Activated CD8-positive, alpha-beta T cell treated with anti-CD3 and anti-CD28 coated beads for 36 hours (primary cell): Measurements from ENCODE around the gene PDSS2. TPM values are rescaled to one million over a fixed set of nuclear protein-coding genes. Genes with fewer than 3 reads are reported as not detected.

ENCODE experiments used
- ATAC-seq: fragments of 200-7000 bp; cut with Tn5 transposase; one replicate; pipeline ENCODE4 v1.10.0; 2021; ENCODE audit warnings: mild to moderate bottlenecking, moderate library complexity
- CTCF ChIA-PET: fragments of 350-600 bp; sonication (Branson Sonifier 250); formaldehyde crosslinking; loops from one replicate; lab custom pipeline; 2021; ENCODE audit warnings: antibody characterized with exemption; lab: Charles Lee
- POLR2A ChIA-PET: fragments of 350-600 bp; sonication (Branson Sonifier 250); formaldehyde crosslinking; loops from one replicate; lab custom pipeline; 2021; ENCODE audit warnings: antibody characterized with exemption; lab: Charles Lee
- DNase-seq: peaks from one replicate; pipeline ENCODE4 v3.0.0-alpha.2; 2020
- H3K27ac Mint-ChIP-seq: one replicate; pipeline ENCODE4 v1.8.0; 2021; ENCODE audit warnings: mild to moderate bottlenecking, mixed read lengths
- H3K27me3 Mint-ChIP-seq: one replicate; pipeline ENCODE4 v1.8.0; 2021; ENCODE audit warnings: mixed read lengths
- H3K36me3 Mint-ChIP-seq: one replicate; pipeline ENCODE4 v1.8.0; 2021; ENCODE audit warnings: low read depth, mixed read lengths
- H3K4me1 Mint-ChIP-seq: one replicate; pipeline ENCODE4 v1.8.0; 2021; ENCODE audit warnings: low read depth, mixed read lengths
- H3K4me3 Mint-ChIP-seq: one replicate; pipeline ENCODE4 v1.8.0; 2021; ENCODE audit warnings: mild to moderate bottlenecking, moderate library complexity, mixed read lengths
- H3K9me3 Mint-ChIP-seq: one replicate; pipeline ENCODE4 v1.8.0; 2021; ENCODE audit warnings: mixed read lengths
- intact Hi-C: fragments of 100-400 bp; cut with micrococcal nuclease; formaldehyde crosslinking; loops from one replicate; pipeline ENCODE4 v1.10.0; 2022
- total RNA-seq, 2 experiments: library from RNA; stranded (reverse); gene quantifications; one replicate each; pipeline ENCODE4 v1.2.3, GENCODE V29; 2021
- TF ChIP-seq, protein P1 (sequence below): fragments of 200-600 bp; IDR thresholded peaks from one replicate; pipeline ENCODE4 v1.8.0; 2022; ENCODE audit warnings: antibody characterized with exemption, mild to moderate bottlenecking

PDSS2 gene
- total RNA-seq, 2 experiments from 2014 or later, result 13.2 to 14.8 TPM

DNA sequence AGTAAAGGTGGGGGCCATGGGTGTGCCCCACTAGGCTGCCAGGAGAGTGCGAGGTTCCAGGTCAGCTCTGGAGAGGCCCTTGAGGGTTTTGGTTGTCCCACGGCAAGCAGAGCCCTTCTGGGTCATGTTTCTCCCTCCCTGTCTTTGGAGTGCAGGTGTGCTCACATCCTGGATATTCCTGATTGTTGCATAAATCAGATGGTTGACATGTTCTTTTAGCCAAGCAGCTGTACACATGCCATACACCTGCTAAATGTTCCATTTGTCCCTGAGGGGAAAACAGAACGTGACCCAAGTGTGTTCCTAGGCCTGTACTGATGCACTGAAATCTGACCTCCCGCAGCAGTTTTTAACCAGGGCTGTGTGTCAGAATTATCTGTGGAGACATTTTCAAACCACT, 266.5 kb downstream of the PDSS2 start:
- Mint-ChIP-seq H3K27ac (no peak overlapping the region), H3K9me3 (no peaks in the 10 kb centered on the region), H3K4me3 (no peak overlapping the region), H3K4me1 (no peaks in the 10 kb centered on the region), H3K36me3 (peaks cover 9% of the 10 kb centered on the region), H3K27me3 (no peaks in the 10 kb centered on the region)
- POLR2A ChIA-PET, result no interaction called here
- CTCF ChIA-PET, result no interaction called here
- TF ChIP-seq, protein P1, sequence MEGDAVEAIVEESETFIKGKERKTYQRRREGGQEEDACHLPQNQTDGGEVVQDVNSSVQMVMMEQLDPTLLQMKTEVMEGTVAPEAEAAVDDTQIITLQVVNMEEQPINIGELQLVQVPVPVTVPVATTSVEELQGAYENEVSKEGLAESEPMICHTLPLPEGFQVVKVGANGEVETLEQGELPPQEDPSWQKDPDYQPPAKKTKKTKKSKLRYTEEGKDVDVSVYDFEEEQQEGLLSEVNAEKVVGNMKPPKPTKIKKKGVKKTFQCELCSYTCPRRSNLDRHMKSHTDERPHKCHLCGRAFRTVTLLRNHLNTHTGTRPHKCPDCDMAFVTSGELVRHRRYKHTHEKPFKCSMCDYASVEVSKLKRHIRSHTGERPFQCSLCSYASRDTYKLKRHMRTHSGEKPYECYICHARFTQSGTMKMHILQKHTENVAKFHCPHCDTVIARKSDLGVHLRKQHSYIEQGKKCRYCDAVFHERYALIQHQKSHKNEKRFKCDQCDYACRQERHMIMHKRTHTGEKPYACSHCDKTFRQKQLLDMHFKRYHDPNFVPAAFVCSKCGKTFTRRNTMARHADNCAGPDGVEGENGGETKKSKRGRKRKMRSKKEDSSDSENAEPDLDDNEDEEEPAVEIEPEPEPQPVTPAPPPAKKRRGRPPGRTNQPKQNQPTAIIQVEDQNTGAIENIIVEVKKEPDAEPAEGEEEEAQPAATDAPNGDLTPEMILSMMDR, result no peak
- intact Hi-C loops, result no loop called here
- DNase-seq (no peak), ATAC-seq (no peak)

DNA sequence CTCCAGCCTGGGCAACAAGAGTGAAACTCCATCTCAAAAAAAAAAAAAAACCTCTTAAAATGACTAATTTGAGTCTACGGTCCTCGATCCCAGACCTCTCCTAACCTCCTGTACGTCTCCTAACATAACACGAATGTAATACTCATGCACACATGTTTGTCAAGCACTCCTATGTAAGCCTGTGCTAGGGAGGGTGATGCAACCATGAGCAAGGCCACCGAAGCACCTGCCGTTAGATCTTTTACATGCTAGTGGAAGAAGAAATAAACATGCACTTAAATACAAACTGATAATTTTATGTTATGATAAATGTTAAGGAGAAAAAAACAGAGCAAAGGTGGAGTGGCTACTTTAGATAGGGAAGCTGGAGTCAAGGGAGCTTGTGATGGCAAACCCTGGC, 271.7 kb downstream of the PDSS2 start:
- Mint-ChIP-seq H3K27me3 (no peaks in the 10 kb centered on the region), H3K9me3 (no peaks in the 10 kb centered on the region), H3K27ac (no peak overlapping the region), H3K4me3 (no peak overlapping the region), H3K4me1 (no peaks in the 10 kb centered on the region), H3K36me3 (peaks cover 6% of the 10 kb centered on the region)
- intact Hi-C loops, result no loop called here
- ChIA-PET POLR2A (interaction anchor here (0.8 kb wide), 1 partner anchor 175 kb away, joined by 3 read pairs; no protein-coding TSS in a partner anchor), CTCF (no interaction called here)
- ATAC-seq (no peak), DNase-seq (no peak)
- TF ChIP-seq, protein P1, result no peak

DNA sequence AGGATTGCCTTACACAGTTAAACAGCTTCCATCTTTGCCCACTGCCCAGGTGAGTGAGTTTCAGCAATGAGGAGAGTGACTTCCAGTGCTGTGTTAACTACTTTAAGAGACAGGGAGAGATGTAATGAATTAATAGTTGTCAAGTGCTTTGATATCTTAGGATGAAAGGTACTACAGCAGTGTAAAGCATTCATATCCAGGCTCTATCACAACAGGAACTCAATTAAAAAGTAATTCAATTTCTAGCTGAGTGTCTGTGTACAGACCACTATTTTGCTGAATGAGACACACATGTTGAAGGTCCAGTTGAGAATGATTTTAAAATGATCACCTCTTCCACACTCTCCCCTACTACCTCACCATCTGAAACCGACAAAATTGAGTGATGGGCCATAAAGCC, 273.3 kb downstream of the PDSS2 start:
- Mint-ChIP-seq H3K27me3 (no peaks in the 10 kb centered on the region), H3K4me1 (no peaks in the 10 kb centered on the region), H3K27ac (no peak overlapping the region), H3K36me3 (peaks cover under 1% of the 10 kb centered on the region), H3K4me3 (no peak overlapping the region), H3K9me3 (no peaks in the 10 kb centered on the region)
- DNase-seq, result no peak
- POLR2A ChIA-PET, result no interaction called here
- ATAC-seq, result no peak
- CTCF ChIA-PET, result no interaction called here
- TF ChIP-seq, protein P1, result no peak
- intact Hi-C loops, result no loop called here

DNA sequence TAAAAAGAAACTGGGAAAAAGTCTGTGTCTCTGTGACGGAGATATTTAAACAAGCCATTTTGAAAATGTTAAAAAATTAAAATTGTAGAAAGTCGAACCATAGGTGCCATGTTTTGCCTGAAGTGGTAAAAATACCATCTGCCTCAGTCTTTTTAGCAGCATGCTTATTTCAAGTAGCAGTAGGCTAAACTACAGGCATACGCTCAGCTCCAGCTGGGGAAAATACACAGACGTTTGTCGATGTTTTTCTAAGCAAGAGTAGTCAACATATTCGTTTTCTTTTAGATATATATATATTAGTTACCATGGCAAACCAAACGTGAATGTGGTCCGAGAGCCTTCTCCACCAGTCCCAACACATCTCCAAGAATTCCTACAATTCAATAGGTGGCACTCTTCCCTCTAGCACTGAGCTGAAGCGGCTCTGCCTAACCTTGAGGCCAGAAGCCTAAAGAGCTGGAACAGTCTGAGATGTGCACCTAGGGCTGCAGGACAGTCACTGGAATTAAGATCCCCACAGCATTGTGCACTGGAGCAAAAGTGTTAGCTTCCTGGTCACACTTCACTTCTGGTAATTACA, 273.9 kb downstream of the PDSS2 start:
- Mint-ChIP-seq H3K27ac (no peak overlapping the region), H3K4me1 (no peaks in the 10 kb centered on the region), H3K36me3 (no peaks in the 10 kb centered on the region), H3K9me3 (no peaks in the 10 kb centered on the region), H3K4me3 (no peak overlapping the region), H3K27me3 (no peaks in the 10 kb centered on the region)
- POLR2A ChIA-PET, result no interaction called here
- intact Hi-C loops, result no loop called here
- CTCF ChIA-PET, result no interaction called here
- DNase-seq (no peak), ATAC-seq (no peak)
- TF ChIP-seq, protein P1, result no peak

DNA sequence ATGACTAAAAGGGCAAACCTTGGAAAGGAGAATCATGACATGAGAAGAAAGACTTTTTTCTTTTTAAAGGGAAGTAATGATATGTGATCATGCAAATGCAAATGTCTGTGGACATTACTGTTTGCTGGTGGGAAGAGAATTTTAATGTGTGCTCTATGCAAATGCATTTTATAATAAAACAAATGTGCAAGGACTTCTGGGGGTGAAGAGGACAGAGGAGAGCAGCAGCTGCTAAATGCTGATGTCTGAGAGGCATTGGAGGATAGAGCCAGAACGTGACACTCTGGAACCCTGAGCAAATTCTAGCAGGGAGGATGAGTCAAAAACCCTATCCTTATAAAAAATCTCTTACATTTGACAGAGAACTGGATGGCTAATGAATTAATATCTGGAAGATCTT, 274.9 kb downstream of the PDSS2 start:
- POLR2A ChIA-PET, result no interaction called here
- no peak overlapping the region for H3K27ac Mint-ChIP-seq
- H3K27me3 Mint-ChIP-seq, result no peaks in the 10 kb centered on the region
- H3K4me1 Mint-ChIP-seq, result no peaks in the 10 kb centered on the region
- no peak for DNase-seq
- CTCF ChIA-PET, result no interaction called here
- H3K9me3 Mint-ChIP-seq, result no peaks in the 10 kb centered on the region
- TF ChIP-seq, protein P1, result no peak
- no peak overlapping the region for H3K4me3 Mint-ChIP-seq
- no peak for ATAC-seq
- intact Hi-C loops, result no loop called here
- H3K36me3 Mint-ChIP-seq, result no peaks in the 10 kb centered on the region
